ENCODE data around the gene GATAD1.

DNA sequence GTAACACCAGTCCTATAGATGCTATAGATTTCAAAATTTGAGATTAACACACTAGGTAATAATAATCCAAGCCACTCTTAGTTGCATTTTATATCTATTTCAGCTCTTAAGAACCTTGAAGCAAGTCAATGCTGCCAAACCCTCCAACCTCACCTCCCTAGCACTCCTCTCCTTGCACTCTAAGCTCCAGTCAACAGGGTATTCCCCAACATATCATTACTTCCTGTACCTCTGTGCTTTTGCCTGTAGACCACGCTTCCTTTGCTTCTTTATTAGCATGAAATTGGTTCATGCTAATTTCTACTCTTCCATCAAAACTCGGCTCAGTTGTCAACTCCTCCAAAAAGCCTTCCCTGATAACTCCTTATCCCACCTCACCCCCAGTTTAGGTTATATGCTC, 56.5 kb downstream of the GATAD1 start:
- TF ChIP-seq, protein P1, sequence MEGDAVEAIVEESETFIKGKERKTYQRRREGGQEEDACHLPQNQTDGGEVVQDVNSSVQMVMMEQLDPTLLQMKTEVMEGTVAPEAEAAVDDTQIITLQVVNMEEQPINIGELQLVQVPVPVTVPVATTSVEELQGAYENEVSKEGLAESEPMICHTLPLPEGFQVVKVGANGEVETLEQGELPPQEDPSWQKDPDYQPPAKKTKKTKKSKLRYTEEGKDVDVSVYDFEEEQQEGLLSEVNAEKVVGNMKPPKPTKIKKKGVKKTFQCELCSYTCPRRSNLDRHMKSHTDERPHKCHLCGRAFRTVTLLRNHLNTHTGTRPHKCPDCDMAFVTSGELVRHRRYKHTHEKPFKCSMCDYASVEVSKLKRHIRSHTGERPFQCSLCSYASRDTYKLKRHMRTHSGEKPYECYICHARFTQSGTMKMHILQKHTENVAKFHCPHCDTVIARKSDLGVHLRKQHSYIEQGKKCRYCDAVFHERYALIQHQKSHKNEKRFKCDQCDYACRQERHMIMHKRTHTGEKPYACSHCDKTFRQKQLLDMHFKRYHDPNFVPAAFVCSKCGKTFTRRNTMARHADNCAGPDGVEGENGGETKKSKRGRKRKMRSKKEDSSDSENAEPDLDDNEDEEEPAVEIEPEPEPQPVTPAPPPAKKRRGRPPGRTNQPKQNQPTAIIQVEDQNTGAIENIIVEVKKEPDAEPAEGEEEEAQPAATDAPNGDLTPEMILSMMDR (IDR thresholded peaks at IDR 0.05; ENCODE audit: insufficient read depth, low read depth, low read length): no peak
- TF ChIP-seq EZH2 (IDR thresholded peaks at IDR 0.05; ENCODE audit: insufficient read depth, low read length): no peak
